ENCODE measurements around the gene WDR81.

WDR81 gene

DNA sequence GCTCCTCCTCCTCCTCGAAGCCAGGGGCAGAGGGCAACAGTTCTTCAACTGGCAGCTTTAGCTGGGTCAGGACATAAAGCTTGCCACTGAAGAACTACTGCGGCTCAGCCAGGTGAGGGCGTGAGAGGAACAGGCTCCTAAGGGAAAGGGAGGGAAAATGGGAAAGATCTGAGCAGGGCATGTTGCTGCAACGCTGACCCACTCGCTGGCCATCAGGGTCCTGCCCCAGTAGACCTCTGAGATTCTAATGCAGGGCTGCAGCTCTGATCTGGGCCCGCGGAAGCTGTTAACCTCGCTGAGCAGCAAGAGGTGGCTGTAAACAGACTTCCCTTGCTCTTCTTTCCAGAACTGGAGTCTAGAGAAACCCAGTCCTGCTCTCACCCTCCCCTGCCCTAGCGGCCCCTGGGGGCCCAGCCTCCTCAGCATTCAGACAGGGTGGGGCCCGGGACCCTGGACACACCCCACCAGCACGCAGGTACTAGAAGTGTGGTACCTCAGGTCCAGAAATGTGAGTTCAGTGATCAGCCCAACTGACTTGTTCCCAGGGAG is 10.6 kb upstream of the WDR81 start:
- no peak for DNase-seq

DNA sequence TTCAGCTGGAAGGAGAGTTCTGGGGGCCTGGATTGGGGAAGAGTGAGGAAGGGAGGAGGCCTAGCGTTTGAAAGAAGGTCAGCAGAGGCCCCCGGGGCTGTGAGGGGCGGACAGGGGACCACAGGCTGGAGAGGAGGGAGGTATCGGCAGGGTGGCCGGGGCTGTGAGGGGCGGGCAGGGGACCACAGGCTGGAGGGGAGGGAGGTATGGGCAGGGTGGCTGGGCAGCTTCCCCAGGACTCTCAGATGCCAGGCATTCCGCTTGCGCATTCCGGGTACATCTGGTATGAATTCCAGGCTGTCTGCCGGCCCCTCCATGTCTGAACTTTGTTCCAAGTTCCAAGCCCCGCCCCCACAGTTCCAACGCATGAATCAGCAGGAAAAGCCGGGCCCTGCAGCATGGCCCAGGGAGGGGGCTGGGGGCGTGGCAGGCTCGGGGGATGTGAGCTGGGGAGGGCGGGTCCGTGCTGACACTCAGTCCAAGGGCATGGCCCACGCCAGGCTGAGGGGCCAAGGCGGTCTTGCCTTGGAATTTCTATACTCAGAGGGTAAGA is 10.0 kb upstream of the WDR81 start:
- peak; percentile 75 to 89 for DNase-seq

DNA sequence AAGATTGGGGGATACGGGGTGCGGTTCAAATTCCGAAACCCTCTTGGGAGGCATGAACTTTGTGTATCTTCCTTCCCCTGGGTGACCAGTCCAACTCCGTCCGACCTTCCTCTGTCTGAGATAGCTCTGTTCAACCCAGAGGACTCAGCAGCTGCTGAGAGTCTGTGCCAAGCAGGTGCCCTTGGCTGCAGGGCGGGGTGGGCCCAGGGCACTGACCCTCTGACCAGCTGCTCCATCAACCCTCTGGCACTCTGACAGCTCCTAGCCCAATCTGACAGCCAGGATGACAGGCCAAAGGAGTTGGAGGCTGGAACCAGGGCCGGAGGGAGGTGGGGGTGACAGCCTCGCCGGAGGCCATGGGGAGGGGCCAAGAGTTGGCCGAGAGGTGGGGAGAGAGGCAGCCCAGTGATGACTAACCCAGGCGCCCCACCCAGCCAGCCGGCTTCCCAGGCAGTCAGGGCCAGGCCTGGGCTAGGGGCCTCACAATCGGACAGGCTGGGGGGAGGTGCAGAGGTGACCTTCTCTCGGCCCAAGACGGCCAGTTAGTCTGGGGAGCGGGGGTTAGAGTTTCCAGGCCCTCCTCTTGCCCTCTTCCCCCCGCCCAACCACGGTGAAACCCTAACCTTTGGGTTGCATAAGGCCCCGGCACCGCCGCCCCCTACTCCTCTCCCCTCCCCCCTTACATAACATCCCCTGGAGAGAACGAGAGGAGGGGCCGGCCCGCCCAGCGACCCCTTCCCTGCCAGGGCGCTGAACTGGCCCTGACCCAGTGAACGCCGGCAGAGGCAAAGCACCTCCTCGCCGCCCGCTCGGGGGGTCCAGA is 9.3 kb upstream of the WDR81 start:
- DNase-seq = peak; percentile 65 to 71

DNA sequence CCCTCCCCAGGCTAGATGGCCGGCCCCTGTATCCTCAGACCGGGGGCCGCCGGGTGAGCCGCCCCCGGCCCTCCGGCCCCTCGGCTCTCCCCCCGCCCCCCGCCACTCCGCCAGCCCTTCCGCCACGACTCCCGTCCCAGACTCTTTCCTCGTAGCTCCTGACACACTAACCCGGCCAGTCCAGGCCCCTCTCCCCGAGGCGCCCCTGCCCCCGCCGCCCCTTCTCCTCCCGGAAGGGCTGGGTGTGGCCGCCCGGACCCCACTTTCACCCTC is 8.8 kb upstream of the WDR81 start:
- no peak for DNase-seq

DNA sequence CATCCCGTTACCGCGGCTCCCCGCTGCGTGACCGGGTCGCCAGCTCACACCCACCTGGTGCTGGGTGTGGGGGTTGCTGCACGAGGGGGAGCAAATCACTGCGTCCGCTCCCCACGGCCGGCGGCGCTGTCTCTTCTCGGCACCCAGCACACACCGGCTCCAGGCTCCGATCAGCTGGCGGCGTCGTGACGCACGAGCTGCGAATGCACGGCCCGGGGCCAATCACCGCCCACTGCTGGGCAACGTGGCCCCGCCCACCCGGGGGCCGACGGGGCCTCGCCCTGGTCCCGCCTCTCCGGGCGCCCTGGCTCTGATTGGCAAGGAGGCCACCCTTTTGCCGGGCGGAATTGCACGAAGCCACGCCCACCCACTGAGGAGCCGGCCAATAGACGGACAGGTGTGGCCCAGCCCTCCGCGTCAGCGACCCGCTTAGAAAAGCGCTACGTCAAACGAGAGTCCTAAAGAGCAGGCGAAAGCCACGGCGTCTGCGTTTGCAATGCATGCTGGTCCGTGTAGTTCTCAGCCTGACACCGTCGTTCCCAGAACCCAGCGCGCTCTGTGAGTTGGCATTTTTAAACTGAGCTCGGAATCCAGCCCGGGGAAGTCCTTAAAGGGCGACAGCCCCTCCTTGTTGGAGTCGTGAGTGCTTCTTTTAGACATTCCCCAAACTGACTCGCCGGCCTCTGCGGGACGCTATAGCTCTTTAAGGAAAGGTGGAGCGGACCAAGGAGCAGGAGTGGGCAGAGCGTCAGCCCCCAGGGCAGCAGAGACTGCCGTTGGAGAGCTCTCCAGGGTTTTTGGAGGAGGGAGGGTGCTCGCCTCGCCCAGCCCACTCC is 8.2 kb upstream of the WDR81 start:
- peak; percentile 99 to 100 for DNase-seq

DNA sequence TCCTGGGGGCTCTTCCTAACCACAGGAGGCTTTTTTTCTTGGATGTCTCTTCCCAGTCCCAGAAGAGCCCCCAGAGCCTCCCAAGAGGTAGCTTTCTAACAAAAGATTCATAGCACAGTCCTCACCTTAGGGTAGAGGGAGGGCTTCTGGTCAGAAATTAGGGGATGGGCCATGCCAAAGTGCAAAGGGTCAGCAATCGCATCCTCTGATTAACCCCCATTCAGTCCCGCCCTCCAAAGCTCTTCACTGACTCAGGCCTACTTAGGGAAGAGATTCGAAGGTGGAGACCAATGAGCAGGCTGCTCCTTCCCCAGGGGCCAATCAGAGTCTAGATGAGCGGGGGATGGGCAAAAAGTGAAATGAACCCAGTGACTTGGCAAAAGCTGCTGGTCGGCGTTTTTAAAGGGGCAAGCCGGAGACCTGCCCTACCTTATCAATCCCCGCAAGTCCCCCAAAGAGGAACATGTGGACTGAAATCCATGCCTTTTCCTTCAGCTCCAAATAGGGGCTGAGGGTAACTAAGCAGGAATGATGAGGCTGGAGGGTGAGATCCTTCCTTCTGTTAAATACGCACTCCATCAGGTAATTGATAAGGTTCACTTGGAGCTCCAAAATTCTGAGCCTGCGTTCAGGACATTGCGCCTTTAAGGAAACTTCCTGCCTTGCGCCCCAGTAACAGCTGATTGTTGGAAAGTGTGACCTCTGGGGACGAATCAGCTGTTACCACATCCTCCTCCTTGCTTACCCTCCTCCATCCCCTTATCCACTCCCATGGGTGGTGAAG is 7.4 kb upstream of the WDR81 start:
- DNase-seq = peak; percentile 98

DNA sequence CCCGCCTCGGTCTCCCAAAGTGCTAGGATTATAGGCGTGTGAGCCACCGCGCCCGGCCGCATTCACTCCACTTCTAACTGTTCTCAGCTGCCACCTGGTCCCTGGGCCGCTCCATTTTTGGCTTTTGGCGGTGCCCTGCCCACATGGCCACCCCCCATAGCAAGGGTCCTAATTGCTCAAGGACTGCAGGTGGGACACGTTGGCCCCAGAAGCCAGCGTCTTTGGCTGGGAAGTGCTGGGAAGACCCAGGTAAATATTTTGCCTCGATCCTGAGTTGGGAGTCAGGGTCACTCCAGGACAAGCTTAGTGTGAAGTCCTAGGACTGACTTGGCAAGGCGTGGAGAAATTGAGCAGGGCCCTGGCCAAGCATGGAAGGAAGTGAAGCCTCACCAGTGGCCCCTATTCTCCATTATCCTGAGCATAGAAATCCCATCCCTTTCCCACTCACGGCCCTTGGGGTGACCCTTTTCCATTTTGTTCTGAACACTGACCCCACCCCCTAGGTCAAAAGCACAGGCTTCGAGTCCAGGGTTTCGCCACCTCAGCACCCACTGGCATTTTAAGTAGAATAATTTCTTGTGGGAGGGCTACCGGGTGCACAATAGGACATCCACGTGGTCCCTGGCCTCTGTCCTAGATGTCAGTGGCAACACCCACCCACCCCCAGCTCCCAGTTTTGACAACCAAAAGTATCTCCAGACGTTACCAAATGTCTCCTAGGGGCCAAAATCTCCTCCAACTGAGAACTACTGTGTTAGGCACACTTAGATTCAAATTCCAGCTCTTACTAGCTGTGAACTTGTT is 5.9 kb upstream of the WDR81 start:
- DNase-seq = peak in 1 of 2 donors; percentile 44

DNA sequence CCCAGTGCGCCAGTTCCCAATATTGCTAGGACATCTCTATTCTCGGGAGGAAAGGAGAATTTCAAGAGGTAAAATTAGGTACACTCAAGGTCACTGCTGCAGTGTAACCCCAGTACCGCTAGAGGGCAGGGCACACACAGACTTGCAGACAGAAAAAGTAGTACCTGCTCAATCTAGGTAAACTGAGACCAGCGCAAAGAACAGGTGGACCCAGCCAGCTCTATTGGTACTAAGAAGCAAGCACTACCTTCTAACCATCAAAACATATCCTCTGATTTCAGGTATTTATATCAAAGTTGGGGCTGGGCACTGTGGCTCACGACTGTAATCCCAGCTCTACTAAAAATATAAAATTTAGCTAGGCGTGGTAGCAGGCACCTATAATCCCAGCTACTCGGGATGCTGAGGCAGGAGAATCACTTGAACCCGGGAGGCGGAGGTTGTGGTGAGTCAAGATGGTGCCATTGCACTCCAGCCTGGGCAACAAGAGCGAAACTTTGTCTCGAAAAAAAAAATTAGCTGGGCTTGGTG is 3.6 kb upstream of the WDR81 start:
- peak in 1 of 2 donors; percentile 77 for DNase-seq

DNA sequence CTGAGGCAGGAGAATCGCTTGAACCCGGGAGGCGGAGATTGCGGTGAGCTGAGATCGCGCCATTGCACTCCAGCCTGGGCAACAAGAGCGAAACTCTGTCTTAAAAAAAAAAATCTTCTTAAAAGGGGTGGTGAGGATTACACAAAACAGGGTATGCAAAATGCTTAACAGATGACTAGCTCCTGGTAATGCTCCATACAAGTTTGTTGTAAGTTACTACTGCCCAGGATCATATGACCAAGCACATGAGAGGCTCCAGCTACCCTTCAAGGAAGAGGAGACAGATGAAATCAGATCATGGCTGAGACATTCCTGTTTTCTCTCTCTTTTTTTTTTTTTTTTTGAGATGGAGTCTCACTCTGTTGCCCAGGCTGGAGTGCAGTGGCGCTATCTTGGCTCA is 2.5 kb upstream of the WDR81 start:
- peak in 1 of 2 donors; percentile 61 for DNase-seq

DNA sequence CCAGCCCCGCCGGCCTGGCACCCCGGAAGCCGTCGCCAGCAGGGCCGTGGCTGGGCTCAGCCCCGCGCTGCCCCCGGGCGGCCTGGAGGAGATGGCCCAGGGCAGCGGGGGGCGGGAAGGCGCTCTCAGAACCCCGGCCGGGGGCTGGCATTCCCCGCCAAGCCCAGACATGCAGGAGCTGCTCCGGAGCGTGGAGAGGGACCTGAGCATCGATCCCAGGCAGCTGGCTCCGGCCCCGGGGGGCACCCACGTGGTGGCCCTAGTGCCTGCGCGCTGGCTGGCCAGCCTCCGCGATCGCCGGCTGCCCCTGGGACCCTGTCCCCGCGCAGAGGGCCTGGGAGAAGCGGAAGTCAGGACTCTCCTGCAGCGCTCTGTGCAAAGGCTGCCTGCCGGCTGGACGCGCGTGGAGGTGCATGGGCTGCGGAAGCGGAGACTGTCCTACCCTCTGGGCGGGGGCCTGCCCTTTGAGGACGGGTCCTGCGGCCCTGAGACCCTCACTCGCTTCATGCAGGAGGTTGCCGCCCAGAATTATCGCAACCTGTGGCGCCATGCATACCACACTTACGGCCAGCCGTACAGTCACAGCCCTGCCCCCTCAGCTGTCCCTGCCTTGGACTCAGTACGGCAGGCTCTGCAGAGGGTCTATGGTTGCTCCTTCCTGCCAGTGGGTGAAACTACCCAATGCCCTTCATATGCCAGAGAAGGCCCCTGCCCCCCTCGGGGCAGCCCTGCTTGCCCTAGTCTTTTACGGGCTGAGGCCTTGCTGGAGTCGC is 551 bp downstream of the WDR81 start:
- DNase-seq = peak in 1 of 2 donors; percentile 54

DNA sequence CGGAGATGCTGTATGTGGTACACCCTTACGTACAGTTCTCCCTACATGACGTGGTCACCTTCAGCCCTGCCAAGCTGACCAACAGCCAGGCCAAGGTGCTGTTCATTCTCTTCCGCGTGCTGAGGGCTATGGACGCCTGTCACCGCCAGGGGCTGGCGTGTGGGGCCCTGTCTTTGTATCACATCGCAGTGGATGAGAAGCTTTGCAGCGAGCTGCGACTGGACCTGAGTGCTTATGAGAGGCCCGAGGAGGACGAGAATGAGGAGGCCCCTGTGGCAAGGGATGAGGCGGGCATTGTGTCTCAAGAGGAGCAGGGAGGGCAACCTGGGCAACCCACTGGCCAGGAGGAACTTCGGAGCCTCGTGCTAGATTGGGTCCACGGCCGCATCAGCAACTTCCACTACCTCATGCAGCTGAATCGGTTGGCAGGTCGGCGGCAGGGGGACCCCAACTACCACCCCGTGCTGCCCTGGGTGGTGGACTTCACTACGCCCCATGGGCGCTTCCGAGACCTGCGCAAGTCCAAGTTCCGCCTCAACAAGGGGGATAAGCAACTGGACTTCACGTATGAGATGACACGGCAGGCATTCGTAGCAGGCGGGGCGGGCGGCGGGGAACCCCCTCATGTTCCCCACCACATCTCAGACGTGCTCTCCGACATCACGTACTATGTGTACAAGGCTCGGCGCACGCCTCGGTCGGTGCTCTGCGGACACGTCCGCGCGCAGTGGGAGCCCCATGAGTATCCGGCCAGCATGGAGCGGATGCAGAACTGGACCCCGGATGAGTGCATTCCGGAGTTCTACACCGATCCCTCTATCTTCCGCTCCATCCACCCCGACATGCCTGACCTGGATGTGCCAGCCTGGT is 1.4 kb downstream of the WDR81 start:
- no peak for DNase-seq

DNA sequence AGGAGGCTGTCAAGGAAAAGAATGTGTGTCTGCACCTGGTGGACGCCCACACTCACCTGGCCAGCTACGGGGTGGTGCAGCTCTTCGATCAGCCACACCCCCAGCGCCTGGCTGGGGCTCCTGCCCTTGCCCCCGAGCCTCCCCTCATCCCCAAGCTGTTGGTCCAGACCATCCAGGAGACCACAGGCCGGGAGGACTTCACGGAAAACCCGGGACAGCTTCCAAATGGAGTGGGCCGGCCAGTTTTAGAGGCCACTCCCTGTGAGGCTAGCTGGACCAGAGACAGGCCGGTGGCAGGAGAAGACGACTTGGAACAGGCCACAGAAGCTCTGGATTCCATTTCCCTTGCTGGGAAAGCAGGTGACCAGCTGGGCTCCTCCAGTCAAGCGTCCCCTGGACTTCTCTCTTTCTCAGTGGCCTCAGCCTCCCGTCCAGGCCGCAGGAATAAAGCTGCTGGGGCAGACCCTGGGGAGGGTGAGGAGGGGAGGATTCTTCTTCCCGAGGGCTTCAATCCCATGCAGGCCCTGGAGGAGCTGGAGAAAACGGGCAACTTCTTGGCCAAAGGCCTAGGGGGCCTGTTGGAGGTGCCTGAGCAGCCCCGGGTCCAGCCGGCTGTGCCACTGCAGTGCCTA is 2.2 kb downstream of the WDR81 start:
- DNase-seq = no peak

DNA sequence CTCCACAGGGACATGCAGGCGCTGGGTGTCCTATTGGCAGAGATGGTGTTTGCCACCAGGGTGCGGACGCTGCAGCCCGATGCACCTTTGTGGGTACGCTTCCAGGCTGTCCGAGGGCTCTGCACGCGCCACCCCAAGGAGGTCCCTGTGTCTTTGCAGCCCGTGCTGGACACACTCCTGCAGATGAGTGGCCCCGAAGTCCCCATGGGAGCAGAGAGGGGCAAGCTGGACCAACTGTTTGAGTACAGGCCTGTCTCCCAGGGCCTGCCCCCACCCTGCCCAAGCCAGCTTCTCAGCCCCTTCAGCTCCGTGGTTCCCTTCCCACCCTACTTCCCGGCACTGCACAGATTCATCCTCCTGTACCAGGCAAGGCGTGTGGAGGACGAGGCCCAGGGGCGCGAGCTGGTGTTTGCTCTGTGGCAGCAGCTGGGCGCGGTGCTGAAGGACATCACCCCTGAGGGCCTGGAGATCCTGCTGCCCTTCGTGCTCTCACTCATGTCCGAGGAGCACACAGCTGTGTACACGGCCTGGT is 2.8 kb downstream of the WDR81 start:
- no peak for DNase-seq

DNA sequence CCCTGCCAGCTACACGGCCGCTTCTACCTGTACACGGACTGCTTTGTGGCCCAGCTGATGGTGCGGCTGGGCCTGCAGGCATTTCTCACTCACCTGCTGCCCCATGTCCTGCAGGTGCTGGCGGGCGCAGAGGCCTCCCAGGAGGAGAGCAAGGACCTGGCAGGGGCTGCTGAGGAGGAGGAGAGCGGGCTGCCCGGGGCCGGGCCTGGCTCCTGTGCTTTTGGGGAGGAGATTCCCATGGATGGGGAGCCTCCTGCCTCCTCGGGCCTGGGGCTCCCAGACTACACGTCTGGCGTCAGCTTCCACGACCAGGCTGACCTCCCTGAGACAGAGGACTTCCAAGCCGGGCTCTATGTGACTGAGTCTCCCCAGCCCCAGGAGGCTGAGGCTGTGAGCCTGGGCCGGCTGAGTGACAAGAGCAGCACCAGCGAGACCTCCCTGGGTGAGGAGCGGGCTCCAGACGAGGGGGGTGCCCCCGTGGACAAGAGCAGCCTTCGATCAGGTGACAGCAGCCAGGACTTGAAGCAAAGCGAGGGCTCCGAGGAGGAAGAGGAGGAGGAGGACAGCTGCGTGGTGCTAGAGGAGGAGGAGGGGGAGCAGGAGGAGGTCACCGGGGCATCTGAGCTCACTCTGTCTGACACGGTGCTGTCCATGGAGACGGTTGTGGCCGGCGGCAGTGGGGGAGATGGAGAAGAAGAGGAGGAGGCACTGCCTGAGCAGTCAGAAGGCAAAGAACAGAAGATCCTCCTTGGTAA is 3.5 kb downstream of the WDR81 start:
- no peak for DNase-seq

DNA sequence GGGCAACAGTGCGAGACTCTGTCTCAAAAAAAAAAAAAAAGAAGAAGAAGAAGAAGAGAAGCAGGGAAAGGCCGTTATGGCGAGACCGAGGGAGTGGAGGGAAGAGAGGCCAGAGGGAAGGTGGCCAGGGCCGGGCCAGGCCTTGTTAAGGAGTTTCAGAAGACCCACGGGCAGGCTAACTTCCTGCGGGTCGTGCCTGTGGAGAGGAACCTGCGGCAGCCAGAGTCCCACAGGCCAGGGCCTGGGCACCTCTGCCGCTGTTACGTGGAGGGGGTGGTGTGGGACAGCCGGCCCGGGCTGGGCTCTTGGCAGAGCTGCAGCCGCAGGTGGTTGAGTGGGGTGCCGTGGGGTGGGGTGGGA is 5.4 kb downstream of the WDR81 start:
- DNase-seq = peak; percentile 48 to 60

DNA sequence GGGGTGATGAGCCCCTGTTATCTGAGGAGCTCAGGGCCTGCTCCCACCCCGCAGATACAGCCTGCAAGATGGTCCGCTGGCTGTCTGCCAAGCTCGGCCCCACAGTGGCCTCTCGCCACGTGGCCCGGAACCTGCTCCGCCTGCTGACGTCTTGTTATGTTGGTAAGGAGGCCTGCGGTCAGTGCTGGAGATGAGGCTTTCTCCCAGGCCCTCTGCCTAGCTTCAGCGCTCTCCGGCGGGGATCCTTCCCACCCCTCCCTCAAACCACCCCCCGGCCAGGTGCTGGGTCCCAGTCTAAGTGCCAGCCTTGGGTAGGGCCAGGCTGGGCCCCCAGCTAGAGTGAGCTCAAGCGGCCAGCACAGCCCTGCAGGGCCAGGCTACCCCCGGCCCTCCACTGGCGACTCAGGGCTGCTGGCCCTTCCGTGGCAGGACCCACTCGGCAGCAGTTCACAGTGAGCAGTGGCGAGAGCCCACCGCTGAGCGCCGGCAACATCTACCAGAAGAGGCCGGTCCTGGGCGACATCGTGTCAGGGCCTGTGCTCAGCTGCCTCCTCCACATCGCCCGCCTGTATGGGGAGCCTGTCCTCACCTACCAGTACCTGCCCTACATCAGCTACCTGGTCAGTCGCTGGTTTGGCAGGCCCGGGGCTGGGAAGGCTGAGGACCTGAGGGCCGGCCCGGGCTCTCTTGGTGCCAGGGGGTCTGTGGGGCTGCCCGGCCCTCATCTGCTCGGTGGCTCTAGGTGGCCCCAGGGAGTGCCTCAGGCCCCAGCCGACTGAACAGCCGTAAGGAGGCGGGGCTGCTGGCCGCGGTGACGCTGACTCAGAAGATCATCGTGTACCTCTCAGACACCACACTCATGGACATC is 6.1 kb downstream of the WDR81 start:
- DNase-seq = no peak

DNA sequence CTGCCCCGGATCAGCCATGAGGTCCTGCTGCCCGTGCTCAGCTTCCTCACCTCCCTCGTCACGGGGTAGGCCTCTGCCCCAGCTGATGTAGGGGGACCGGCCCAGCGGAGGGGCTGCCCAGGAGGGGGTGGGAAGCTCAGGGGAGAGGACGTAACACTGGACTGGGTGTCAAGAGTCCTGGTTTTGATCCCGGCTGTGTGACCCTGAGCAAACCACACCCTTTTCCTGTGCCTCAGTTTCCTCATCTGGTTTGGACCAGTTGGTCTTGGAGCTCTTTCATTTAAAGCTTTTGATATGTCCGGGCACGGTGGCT is 6.6 kb downstream of the WDR81 start:
- no peak for DNase-seq

Measured in inflammatory macrophage treated with lipopolysaccharide for 1 hour (primary cell).